Stimulated activated CD8-positive, alpha-beta memory T cell treated with anti-CD3 and anti-CD28 coated beads, Interleukin-7, amount 100 ng/mL, for 4 hours (primary cell): ENCODE data around the gene APLP2.
"Not testable (repeated sequence)": the region's sequence is repeated elsewhere in the genome, so short reads cannot be mapped to it uniquely, and the experiment has no call there.

Source experiments
- DNase-seq, 2 donors: peaks; one replicate each; pipeline ENCODE4 v3.0.0-alpha.2; 2020; ENCODE audit warnings: low read depth in 2 of 2

The APLP2 gene

GRCh38 chr11:130090517-130090916, 20.8 kb downstream of the APLP2 start:
- DNase-seq, result not testable (repeated sequence)

- not testable (repeated sequence) for DNase-seq
These were observed 21.5 kb downstream of the APLP2 start for GRCh38 chr11:130091169-130091568.

GRCh38 chr11:130092661-130093060, 23.0 kb downstream of the APLP2 start:
- no peak for DNase-seq

- no peak for DNase-seq
These were observed 24.9 kb downstream of the APLP2 start for GRCh38 chr11:130094614-130095013.

GRCh38 chr11:130095326-130095725, 25.6 kb downstream of the APLP2 start:
- DNase-seq, result no peak

GRCh38 chr11:130096042-130096441, 26.3 kb downstream of the APLP2 start:
- DNase-seq, result no peak

- DNase-seq, result no peak
These were observed 27.1 kb downstream of the APLP2 start for GRCh38 chr11:130096823-130097222.

- no peak for DNase-seq
These were observed 27.6 kb downstream of the APLP2 start for GRCh38 chr11:130097285-130097684.

GRCh38 chr11:130099356-130099755, 29.7 kb downstream of the APLP2 start:
- no peak for DNase-seq

- no peak for DNase-seq
These were observed 30.8 kb downstream of the APLP2 start for GRCh38 chr11:130100381-130101095.

- DNase-seq, result no peak
These were observed 32.0 kb downstream of the APLP2 start for GRCh38 chr11:130101661-130102060.

- no peak for DNase-seq
These were observed 32.9 kb downstream of the APLP2 start for GRCh38 chr11:130102301-130103249.

GRCh38 chr11:130103296-130103814, 33.7 kb downstream of the APLP2 start:
- no peak for DNase-seq

GRCh38 chr11:130106381-130106780, 36.7 kb downstream of the APLP2 start:
- DNase-seq, result no peak

- DNase-seq, result not testable (repeated sequence)
These were observed 39.0 kb downstream of the APLP2 start for GRCh38 chr11:130108671-130109070.

- no peak for DNase-seq
These were observed 39.7 kb downstream of the APLP2 start for GRCh38 chr11:130109386-130109785.

GRCh38 chr11:130110339-130111108, 40.8 kb downstream of the APLP2 start:
- no peak for DNase-seq

GRCh38 chr11:130112071-130112830, 42.6 kb downstream of the APLP2 start:
- no peak for DNase-seq

- no peak for DNase-seq
These were observed 44.6 kb downstream of the APLP2 start for GRCh38 chr11:130114281-130114680.

- DNase-seq, result no peak
These were observed 45.0 kb downstream of the APLP2 start for GRCh38 chr11:130114726-130115125.

GRCh38 chr11:130115218-130115617, 45.5 kb downstream of the APLP2 start:
- no peak for DNase-seq
